Activated CD8-positive, alpha-beta memory T cell treated with anti-CD3 and anti-CD28 coated beads, Interleukin-2, amount 50 U/mL, for 4 hours (primary cell): ENCODE measurements around the gene SHTN1.

Experiments used
- DNase-seq: peaks from one replicate; pipeline ENCODE4 v3.0.0-alpha.2; 2020

SHTN1 gene

GRCh38 chr10:116980041-116980440 lies 24.9 kb downstream of the SHTN1 start:
- no peak for DNase-seq

- no peak for DNase-seq
These were observed 26.1 kb downstream of the SHTN1 start for GRCh38 chr10:116978901-116979300.

GRCh38 chr10:116974456-116975005 lies 30.5 kb downstream of the SHTN1 start:
- no peak for DNase-seq

GRCh38 chr10:116973946-116974455 lies 31.0 kb downstream of the SHTN1 start:
- no peak for DNase-seq

GRCh38 chr10:116973371-116973905 lies 31.5 kb downstream of the SHTN1 start:
- no peak for DNase-seq

- DNase-seq: no peak
These were observed 32.9 kb downstream of the SHTN1 start for GRCh38 chr10:116972131-116972530.

GRCh38 chr10:116970050-116970449 lies 34.9 kb downstream of the SHTN1 start:
- DNase-seq: no peak

- no peak for DNase-seq
These were observed 36.7 kb downstream of the SHTN1 start for GRCh38 chr10:116968331-116968730.

GRCh38 chr10:116961406-116962251 lies 43.4 kb downstream of the SHTN1 start:
- no peak for DNase-seq

GRCh38 chr10:116960066-116960776 lies 44.8 kb downstream of the SHTN1 start:
- DNase-seq: no peak

GRCh38 chr10:116952729-116953128 lies 52.3 kb downstream of the SHTN1 start:
- no peak for DNase-seq

- no peak for DNase-seq
These were observed 56.5 kb downstream of the SHTN1 start for GRCh38 chr10:116948530-116948870.

- DNase-seq: no peak
These were observed 57.0 kb downstream of the SHTN1 start for GRCh38 chr10:116947841-116948529.

GRCh38 chr10:116944911-116945310 lies 60.1 kb downstream of the SHTN1 start:
- no peak for DNase-seq

GRCh38 chr10:116931806-116932205 lies 73.2 kb downstream of the SHTN1 start:
- DNase-seq: no peak

GRCh38 chr10:116926426-116926825 lies 78.6 kb downstream of the SHTN1 start:
- DNase-seq: no peak

- DNase-seq: no peak
These were observed 79.9 kb downstream of the SHTN1 start for GRCh38 chr10:116925056-116925455.

GRCh38 chr10:116919706-116920105 lies 85.3 kb downstream of the SHTN1 start:
- no peak for DNase-seq

- no peak for DNase-seq
These were observed 85.8 kb downstream of the SHTN1 start for GRCh38 chr10:116919164-116919563.

GRCh38 chr10:116918583-116918982 lies 86.4 kb downstream of the SHTN1 start:
- no peak for DNase-seq

- DNase-seq: no peak
These were observed 87.5 kb downstream of the SHTN1 start for GRCh38 chr10:116917481-116917880.

GRCh38 chr10:116915340-116915739 lies 89.6 kb downstream of the SHTN1 start:
- no peak for DNase-seq

- no peak for DNase-seq
These were observed 91.3 kb downstream of the SHTN1 start for GRCh38 chr10:116913695-116914094.
